Measurements from ENCODE around the gene MVB12A.

- TF ChIP-seq EZH2 (IDR thresholded peaks at IDR 0.05; ENCODE audit: insufficient read depth, poor library complexity, severe bottlenecking): no peak
- TF ChIP-seq EZH2phosphoT487 (IDR thresholded peaks at IDR 0.05; ENCODE audit: insufficient read depth, low read depth): no peak
Measured at GRCh38 chr19:17376935-17377600, 42.8 kb upstream of the MVB12A start, which contains the start of gene PLVAP.

Data from GM23248 (cell line).